Panc1 (cell line): Measurements from ENCODE around the gene C4orf36. TPM values are rescaled to one million over a fixed set of nuclear protein-coding genes. Genes with fewer than 3 reads are reported as not detected.

Source experiments
- ATAC-seq: fragments of 200-7000 bp; cut with Tn5 transposase; 2 replicates; pipeline ENCODE4 v1.9.1; 2020; ENCODE audit warnings: mild to moderate bottlenecking, moderate library complexity
- Bru-seq: library from RNA; stranded (reverse); fragments of 400-500 nt; gene quantifications from one replicate; lab custom pipeline; 2021; lab: Mats Ljungman, UMichigan
- BruChase-seq, 2 experiments: library from RNA; stranded (reverse); fragments of 400-500 nt; gene quantifications; one replicate each; lab custom pipeline; 2021; lab: Mats Ljungman, UMichigan
- BruUV-seq: library from RNA; stranded (reverse); fragments of 400-500 nt; replicated peaks from 2 replicates; lab custom pipeline; 2021; lab: Mats Ljungman, UMichigan
- CTCF ChIA-PET: fragments of 300-600 bp; sonication (Branson Sonifier 250); formaldehyde crosslinking; loops from one replicate; lab custom pipeline; 2022; ENCODE audit warnings: antibody characterized with exemption; lab: Charles Lee
- POLR2A ChIA-PET: fragments of 300-600 bp; sonication (Branson Sonifier 250); formaldehyde crosslinking; loops from one replicate; lab custom pipeline; 2022; ENCODE audit warnings: antibody characterized with exemption; lab: Charles Lee
- DNase-seq: peaks from one replicate; pipeline ENCODE4 v3.0.0-alpha.2; 2010; ENCODE audit warnings: low read depth, low spot score
- H3K27ac ChIP-seq: 2 replicates; pipeline ENCODE4 v1.5.1; 2011; ENCODE audit warnings: mild to moderate bottlenecking, low read length, inconsistent platforms
- H3K27me3 ChIP-seq: fragments of 200-500 bp; sonication (Bioruptor generic); 2 replicates; pipeline ENCODE4 v1.6.0; 2014; ENCODE audit warnings: low read length, inconsistent platforms; ENCODE audit not compliant: control insufficient read depth, insufficient read depth
- H3K36me3 ChIP-seq: fragments of 200-500 bp; sonication (Bioruptor generic); 2 replicates; pipeline ENCODE4 v1.5.1; 2014; ENCODE audit warnings: inconsistent platforms, mild to moderate bottlenecking, low read length, moderate library complexity; ENCODE audit not compliant: control insufficient read depth, insufficient read depth
- H3K4me1 ChIP-seq: 2 replicates; pipeline ENCODE4 v1.5.1; 2011; ENCODE audit warnings: inconsistent platforms, mild to moderate bottlenecking, low read length, moderate library complexity; ENCODE audit not compliant: control insufficient read depth, insufficient read depth
- H3K4me3 ChIP-seq, 2 experiments: 2 replicates each; pipeline ENCODE4 v1.5.1; 2011 to 2012; ENCODE audit warnings: low read depth in 2 of 2, low read length in 2 of 2, mild to moderate bottlenecking in 2 of 2, inconsistent platforms in 1 of 2, moderate library complexity in 1 of 2
- H3K9me3 ChIP-seq: fragments of 200-500 bp; sonication (Bioruptor generic); 2 replicates; pipeline ENCODE4 v1.5.1; 2014; ENCODE audit warnings: low read depth, mild to moderate bottlenecking, inconsistent platforms, low read length, moderate library complexity; ENCODE audit not compliant: control insufficient read depth, insufficient read depth
- POLR2AphosphoS5 ChIP-seq: IDR thresholded peaks from 2 replicates; pipeline ENCODE4 v1.6.1; 2012; ENCODE audit warnings: mild to moderate bottlenecking, low read depth, low read length, moderate library complexity
- SIN3A ChIP-seq: IDR thresholded peaks from 2 replicates; pipeline ENCODE4 v1.6.1; 2012; ENCODE audit warnings: low read depth, mild to moderate bottlenecking, low read length, moderate library complexity, borderline replicate concordance; ENCODE audit not compliant: insufficient read depth
- TCF7L2 ChIP-seq: IDR thresholded peaks from 2 replicates; pipeline ENCODE4 v1.6.1; 2011; ENCODE audit warnings: mild to moderate bottlenecking, low read depth, low read length, inconsistent platforms
- in situ Hi-C: cut with HindIII; loops from 2 replicates; pipeline ENCODE4 v1.10.0; 2016; ENCODE audit warnings: low sequenced_read_pairs, low pct_unique_long_range_greater_than_20kb
- intact Hi-C: fragments of 100-400 bp; cut with micrococcal nuclease; formaldehyde crosslinking; loops from one replicate; pipeline ENCODE4 v1.10.0; 2022; ENCODE audit not compliant: unreplicated experiment
- long read RNA-seq: library from polyadenylated mRNA; unstranded; transcript quantifications from one replicate; pipeline ENCODE4 v2.0.0, GENCODE V29; 2021; ENCODE audit not compliant: unreplicated experiment
- polyA plus RNA-seq: library from polyadenylated mRNA; unstranded; fragments of >200 nt; gene quantifications from one replicate; pipeline ENCODE4 v1.2.1, GENCODE V29; 2012; ENCODE audit warnings: missing spikeins; ENCODE audit not compliant: insufficient read length
- total RNA-seq: library from RNA; stranded (reverse); gene quantifications from one replicate; pipeline ENCODE4 v1.2.1, GENCODE V29; 2021; ENCODE audit not compliant: unreplicated experiment
- TF ChIP-seq, protein P1 (sequence below), 2 experiments: IDR thresholded peaks; 2 replicates each; pipeline ENCODE4 v1.6.1; 2011 to 2012; ENCODE audit warnings: low read depth in 2 of 2, control low read depth in 1 of 2, low read length in 1 of 2, mild to moderate bottlenecking in 1 of 2, moderate library complexity in 1 of 2; ENCODE audit not compliant: insufficient read depth in 1 of 2
- TF ChIP-seq, protein P2 (sequence below): fragments of 450-650 bp; IDR thresholded peaks from 2 replicates; pipeline ENCODE4 v1.5.1; 2017; ENCODE audit warnings: mild to moderate bottlenecking

The C4orf36 gene, protein sequence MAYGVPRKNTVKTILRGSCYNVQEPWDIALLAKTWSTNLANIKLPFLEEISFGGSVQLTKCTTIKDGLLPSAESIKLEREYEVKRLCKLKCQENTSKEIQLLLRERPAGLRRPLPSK
- total RNA-seq (0.26 TPM), Bru-seq, nascent RNA (percentile 22 among the genes with signal in this experiment), BruChase-seq, experiment 1, labeled RNA remaining after a 2-hour chase (percentile 19 among the genes with signal in this experiment), BruChase-seq, experiment 2, labeled RNA remaining after a 6-hour chase (percentile 25 among the genes with signal in this experiment)
- 0.79 TPM for polyA plus RNA-seq
- long read RNA-seq, partial matches to known transcripts, result 0 of 1 reads
- long read RNA-seq, other reads (novel, unspliced or antisense), result 1 of 1 reads

DNA sequence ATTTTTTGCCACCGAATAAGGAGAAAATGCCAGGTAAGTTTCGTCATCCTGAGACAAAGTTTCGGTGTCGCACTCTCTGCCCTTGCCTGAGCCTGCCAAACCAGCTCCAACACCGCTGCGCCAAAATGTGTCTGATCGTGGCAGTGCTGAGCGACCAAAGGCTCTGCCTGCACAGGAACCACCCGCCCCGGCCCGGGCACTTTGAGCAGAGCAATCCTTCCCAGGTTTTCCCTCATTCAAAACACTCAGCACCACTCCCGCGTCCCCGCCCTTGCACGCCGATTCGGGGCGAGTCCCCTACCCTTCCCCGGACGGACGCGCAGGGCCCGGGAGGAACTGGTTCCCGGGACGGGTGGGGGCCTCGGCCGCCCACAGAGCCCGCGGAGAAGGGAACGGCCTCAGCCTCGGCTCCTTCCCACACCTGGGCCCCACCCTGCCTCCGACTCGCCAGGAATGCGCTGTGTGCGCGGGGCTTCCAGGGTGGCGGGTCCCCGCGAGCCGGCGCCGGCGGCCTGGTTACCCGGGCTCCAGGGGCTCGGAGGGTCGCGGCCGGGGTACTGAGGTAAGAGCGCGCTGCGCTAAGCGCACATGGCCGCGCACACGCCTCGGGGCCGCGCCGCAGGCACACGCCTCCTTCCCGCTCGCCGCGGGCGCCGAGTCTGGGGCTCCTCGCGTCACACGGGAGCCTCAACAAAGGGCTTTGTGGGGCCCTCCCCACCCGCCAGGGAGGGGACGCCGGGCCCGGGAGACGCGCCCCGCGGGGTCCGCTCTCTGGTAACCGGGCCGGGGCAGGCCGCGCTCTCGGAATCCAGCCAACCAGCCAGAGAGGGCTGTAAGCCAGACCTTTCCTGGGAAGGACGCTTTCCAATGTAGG lies at the start of gene C4orf36:
TSS of gene C4orf36 (minus strand) at position 661 of the 874 bp plus-strand sequence. CDS start 902 bp downstream, outside the sequence.
- TF ChIP-seq, protein P1, sequence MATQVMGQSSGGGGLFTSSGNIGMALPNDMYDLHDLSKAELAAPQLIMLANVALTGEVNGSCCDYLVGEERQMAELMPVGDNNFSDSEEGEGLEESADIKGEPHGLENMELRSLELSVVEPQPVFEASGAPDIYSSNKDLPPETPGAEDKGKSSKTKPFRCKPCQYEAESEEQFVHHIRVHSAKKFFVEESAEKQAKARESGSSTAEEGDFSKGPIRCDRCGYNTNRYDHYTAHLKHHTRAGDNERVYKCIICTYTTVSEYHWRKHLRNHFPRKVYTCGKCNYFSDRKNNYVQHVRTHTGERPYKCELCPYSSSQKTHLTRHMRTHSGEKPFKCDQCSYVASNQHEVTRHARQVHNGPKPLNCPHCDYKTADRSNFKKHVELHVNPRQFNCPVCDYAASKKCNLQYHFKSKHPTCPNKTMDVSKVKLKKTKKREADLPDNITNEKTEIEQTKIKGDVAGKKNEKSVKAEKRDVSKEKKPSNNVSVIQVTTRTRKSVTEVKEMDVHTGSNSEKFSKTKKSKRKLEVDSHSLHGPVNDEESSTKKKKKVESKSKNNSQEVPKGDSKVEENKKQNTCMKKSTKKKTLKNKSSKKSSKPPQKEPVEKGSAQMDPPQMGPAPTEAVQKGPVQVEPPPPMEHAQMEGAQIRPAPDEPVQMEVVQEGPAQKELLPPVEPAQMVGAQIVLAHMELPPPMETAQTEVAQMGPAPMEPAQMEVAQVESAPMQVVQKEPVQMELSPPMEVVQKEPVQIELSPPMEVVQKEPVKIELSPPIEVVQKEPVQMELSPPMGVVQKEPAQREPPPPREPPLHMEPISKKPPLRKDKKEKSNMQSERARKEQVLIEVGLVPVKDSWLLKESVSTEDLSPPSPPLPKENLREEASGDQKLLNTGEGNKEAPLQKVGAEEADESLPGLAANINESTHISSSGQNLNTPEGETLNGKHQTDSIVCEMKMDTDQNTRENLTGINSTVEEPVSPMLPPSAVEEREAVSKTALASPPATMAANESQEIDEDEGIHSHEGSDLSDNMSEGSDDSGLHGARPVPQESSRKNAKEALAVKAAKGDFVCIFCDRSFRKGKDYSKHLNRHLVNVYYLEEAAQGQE (IDR thresholded peaks at IDR 0.05; ENCODE audit: insufficient read depth in 1 of 2, low read depth in 2 of 2, low read length in 1 of 2), result no peak
- no peak for TF ChIP-seq TCF7L2
- TF ChIP-seq, protein P2, sequence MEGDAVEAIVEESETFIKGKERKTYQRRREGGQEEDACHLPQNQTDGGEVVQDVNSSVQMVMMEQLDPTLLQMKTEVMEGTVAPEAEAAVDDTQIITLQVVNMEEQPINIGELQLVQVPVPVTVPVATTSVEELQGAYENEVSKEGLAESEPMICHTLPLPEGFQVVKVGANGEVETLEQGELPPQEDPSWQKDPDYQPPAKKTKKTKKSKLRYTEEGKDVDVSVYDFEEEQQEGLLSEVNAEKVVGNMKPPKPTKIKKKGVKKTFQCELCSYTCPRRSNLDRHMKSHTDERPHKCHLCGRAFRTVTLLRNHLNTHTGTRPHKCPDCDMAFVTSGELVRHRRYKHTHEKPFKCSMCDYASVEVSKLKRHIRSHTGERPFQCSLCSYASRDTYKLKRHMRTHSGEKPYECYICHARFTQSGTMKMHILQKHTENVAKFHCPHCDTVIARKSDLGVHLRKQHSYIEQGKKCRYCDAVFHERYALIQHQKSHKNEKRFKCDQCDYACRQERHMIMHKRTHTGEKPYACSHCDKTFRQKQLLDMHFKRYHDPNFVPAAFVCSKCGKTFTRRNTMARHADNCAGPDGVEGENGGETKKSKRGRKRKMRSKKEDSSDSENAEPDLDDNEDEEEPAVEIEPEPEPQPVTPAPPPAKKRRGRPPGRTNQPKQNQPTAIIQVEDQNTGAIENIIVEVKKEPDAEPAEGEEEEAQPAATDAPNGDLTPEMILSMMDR, result no peak
- TF ChIP-seq SIN3A, result no peak
- TF ChIP-seq POLR2AphosphoS5, result no peak
- DNase-seq (no peak), ATAC-seq (peak; percentile 90)
- H3K27ac ChIP-seq, result peak within 1 kb of the TSS; percentile 51
- ChIA-PET POLR2A (no interaction called here), CTCF (no interaction called here)
- H3K4me3 ChIP-seq, result peak within 1 kb of the TSS; percentile 64 to 66
- H3K36me3 ChIP-seq, result no peaks in the 10 kb centered on the region
- H3K9me3 ChIP-seq, result no peaks in the 10 kb centered on the region
- H3K4me1 ChIP-seq, result peaks cover 2% of the 10 kb centered on the region; the same call in 1 of the 2 replicates
- no TSS peak for BruUV-seq
- intact Hi-C loops (no loop called here), in situ Hi-C loops (no loop called here)
- H3K27me3 ChIP-seq, result no peaks in the 10 kb centered on the region

DNA sequence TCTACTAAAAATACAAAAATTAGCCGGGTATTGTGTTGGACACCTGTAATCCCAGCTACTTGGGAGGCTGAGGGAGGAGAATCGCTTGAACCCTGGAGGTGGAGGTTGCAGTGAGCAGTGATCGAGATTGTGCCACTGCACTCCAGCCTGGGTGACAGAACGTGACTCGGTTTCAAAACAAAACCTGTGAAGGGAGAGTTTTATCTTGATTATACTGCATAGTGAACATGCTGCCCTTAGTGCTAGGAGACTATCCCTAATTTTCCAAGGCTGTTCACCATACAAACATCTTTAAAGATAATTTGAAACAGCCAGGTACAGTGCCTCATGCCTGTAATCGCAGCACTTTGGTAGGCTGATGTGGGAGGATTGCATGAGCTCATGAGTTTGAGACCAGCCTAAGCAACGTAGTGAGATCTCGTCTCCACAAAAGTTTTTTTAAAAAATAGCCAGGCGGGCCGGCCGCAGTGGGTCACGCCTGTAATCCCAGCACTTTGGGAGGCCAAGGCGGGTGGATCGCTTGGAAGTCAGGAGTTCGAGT lies 48.8 kb upstream of the C4orf36 start:
- ATAC-seq (no peak), DNase-seq (no peak)
- ChIA-PET POLR2A (no interaction called here), CTCF (no interaction called here)
- no TSS peak for BruUV-seq
- intact Hi-C loops, result no loop called here
- Histone ChIP-seq H3K4me3 (no peak overlapping the region), H3K4me1 (peaks cover 18% of the 10 kb centered on the region), H3K27me3 (no peaks in the 10 kb centered on the region), H3K36me3 (no peaks in the 10 kb centered on the region; the same call in 1 of the 2 replicates), H3K9me3 (no peaks in the 10 kb centered on the region), H3K27ac (no peak overlapping the region)
- in situ Hi-C loops, result no loop called here
- no peak for TF ChIP-seq TCF7L2
- TF ChIP-seq POLR2AphosphoS5, result no peak
- TF ChIP-seq SIN3A, result no peak
- TF ChIP-seq, protein P1 (IDR thresholded peaks at IDR 0.05; ENCODE audit: insufficient read depth in 1 of 2, low read depth in 2 of 2, low read length in 1 of 2), result no peak
